Smooth muscle cell (in vitro differentiated cells): ENCODE measurements around the gene EIF3I. TPM values are rescaled to one million over a fixed set of nuclear protein-coding genes. Genes with fewer than 3 reads are reported as not detected.

Source experiments
- DNase-seq: peaks from one replicate; lab custom pipeline; 2025; ENCODE audit not compliant: unreplicated experiment; lab: John Stamatoyannopoulos, UW
- H2AFZ ChIP-seq: fragments of 200-600 bp; sonication (generic); 2 replicates; pipeline ENCODE4 v1.6.0; 2016; ENCODE audit warnings: antibody characterized with exemption, low read depth, mild to moderate bottlenecking
- H3F3A ChIP-seq: fragments of 200-600 bp; sonication (generic); 2 replicates; pipeline ENCODE4 v1.6.0; 2017; ENCODE audit warnings: antibody characterized with exemption, low read depth
- H3K27ac ChIP-seq: fragments of 200-600 bp; sonication (generic); 2 replicates; pipeline ENCODE4 v1.5.1; 2016; ENCODE audit warnings: low read depth, mild to moderate bottlenecking
- H3K27me3 ChIP-seq: fragments of 200-600 bp; sonication (generic); 2 replicates; pipeline ENCODE4 v1.6.1; 2016; ENCODE audit warnings: low read depth, mild to moderate bottlenecking
- H3K36me3 ChIP-seq: fragments of 200-600 bp; sonication (generic); 2 replicates; pipeline ENCODE4 v1.5.1; 2016; ENCODE audit warnings: low read depth
- H3K4me1 ChIP-seq: fragments of 200-600 bp; sonication (generic); 2 replicates; pipeline ENCODE4 v1.5.1; 2016; ENCODE audit warnings: low read depth
- H3K4me2 ChIP-seq: fragments of 200-600 bp; sonication (generic); 2 replicates; pipeline ENCODE4 v1.6.0; 2016; ENCODE audit warnings: mild to moderate bottlenecking
- H3K4me3 ChIP-seq: fragments of 200-600 bp; sonication (generic); 2 replicates; pipeline ENCODE4 v1.5.1; 2016; ENCODE audit warnings: mild to moderate bottlenecking
- H3K79me2 ChIP-seq: fragments of 200-600 bp; sonication (generic); 2 replicates; pipeline ENCODE4 v1.6.0; 2016; ENCODE audit warnings: low read depth, mild to moderate bottlenecking
- H3K9ac ChIP-seq: fragments of 200-600 bp; sonication (generic); 2 replicates; pipeline ENCODE4 v1.6.0; 2016; ENCODE audit warnings: low read depth
- H3K9me3 ChIP-seq: fragments of 200-600 bp; sonication (generic); replicated peaks from 2 replicates; pipeline ENCODE4 v1.5.1; 2016; ENCODE audit warnings: low read depth
- H4K20me1 ChIP-seq: fragments of 200-600 bp; sonication (generic); 2 replicates; pipeline ENCODE4 v1.6.0; 2016; ENCODE audit warnings: low read depth
- WGBS: methylation state at CpG from one replicate; pipeline ENCODE4 v1.1.7; 2016; ENCODE audit warnings: low lambda C conversion rate; 5-methylcytosine and 5-hydroxymethylcytosine counted together
- polyA plus RNA-seq: library from polyadenylated mRNA; unstranded; fragments of >200 nt; fragmentation: Nextera tagmentation; extraction: Ambion mirVana; gene quantifications from 2 replicates; pipeline ENCODE4 v1.2.1, GENCODE V29; 2016
- total RNA-seq: library from RNA; depleted of rRNA; stranded (reverse); fragments of >200 nt; gene quantifications from 2 replicates; pipeline ENCODE4 v1.2.3, GENCODE V29; 2014
- TF ChIP-seq, protein P1 (sequence below): fragments of 200-600 bp; sonication (generic); IDR thresholded peaks from 2 replicates; pipeline ENCODE4 v1.5.1; 2017; ENCODE audit warnings: borderline replicate concordance, mild to moderate bottlenecking, antibody characterized with exemption; ENCODE audit not compliant: insufficient read depth, poor library complexity, severe bottlenecking

Gene EIF3I
- total and polyA plus RNA-seq, 2 experiments from 2014 or later = 240 to 250 TPM

DNA sequence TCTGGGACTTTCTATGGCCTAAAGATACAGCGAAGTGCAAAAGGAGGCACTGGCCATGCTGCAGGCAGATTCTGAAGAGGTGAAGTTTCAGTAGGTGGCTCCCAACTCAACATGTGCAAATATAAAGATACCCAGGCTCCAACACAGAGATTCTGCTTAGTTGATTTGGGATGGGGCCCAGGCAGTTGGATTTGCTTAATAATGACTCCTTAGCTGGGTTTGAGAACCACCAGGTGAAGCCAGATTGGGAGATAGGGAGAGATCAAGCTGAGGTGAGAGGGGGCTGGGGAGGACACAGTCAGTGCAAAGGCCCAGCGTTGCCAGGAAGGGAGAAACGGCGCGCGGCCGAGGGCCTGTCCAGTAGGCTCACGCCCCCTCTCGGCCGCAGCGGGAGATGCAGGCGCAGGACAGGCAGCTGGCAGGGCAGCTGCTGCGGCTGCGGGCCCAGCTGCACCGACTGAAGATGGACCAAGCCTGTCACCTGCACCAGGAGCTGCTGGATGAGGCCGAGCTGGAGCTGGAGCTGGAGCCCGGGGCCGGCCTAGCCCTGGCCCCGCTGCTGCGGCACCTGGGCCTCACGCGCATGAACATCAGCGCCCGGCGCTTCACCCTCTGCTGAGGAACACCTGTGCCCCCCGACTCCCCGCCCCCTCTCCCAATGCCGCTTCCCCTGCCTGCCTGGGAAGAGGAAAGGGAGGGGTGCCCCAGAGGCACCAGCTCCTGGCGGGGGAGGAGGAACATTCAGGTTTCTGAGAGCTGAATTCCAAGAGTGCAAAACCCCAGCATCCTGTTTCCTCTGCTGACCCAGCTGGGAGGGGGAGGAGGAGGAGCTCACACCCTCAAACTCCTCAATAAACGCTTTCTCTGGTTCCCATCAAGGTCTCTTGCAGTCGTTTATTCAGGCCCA is 26.0 kb downstream of the EIF3I start:
- TF ChIP-seq, protein P1, sequence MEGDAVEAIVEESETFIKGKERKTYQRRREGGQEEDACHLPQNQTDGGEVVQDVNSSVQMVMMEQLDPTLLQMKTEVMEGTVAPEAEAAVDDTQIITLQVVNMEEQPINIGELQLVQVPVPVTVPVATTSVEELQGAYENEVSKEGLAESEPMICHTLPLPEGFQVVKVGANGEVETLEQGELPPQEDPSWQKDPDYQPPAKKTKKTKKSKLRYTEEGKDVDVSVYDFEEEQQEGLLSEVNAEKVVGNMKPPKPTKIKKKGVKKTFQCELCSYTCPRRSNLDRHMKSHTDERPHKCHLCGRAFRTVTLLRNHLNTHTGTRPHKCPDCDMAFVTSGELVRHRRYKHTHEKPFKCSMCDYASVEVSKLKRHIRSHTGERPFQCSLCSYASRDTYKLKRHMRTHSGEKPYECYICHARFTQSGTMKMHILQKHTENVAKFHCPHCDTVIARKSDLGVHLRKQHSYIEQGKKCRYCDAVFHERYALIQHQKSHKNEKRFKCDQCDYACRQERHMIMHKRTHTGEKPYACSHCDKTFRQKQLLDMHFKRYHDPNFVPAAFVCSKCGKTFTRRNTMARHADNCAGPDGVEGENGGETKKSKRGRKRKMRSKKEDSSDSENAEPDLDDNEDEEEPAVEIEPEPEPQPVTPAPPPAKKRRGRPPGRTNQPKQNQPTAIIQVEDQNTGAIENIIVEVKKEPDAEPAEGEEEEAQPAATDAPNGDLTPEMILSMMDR = peak; percentile 81
- Histone ChIP-seq H3K9ac (no peak overlapping the region), H4K20me1 (no peaks in the 10 kb centered on the region), H3K4me3 (no peak overlapping the region), H3F3A (no peaks in the 10 kb centered on the region), H3K27me3 (no peaks in the 10 kb centered on the region), H3K9me3 (no peaks in the 10 kb centered on the region), H3K36me3 (no peaks in the 10 kb centered on the region), H3K27ac (no peak overlapping the region), H3K4me1 (no peaks in the 10 kb centered on the region), H2AFZ (no peak overlapping the region), H3K4me2 (peak overlapping the region; percentile 75), H3K79me2 (no peaks in the 10 kb centered on the region)
- peak; percentile 17 for DNase-seq
- 9% methylated on average over 26 of the region's 31 CpGs for WGBS

DNA sequence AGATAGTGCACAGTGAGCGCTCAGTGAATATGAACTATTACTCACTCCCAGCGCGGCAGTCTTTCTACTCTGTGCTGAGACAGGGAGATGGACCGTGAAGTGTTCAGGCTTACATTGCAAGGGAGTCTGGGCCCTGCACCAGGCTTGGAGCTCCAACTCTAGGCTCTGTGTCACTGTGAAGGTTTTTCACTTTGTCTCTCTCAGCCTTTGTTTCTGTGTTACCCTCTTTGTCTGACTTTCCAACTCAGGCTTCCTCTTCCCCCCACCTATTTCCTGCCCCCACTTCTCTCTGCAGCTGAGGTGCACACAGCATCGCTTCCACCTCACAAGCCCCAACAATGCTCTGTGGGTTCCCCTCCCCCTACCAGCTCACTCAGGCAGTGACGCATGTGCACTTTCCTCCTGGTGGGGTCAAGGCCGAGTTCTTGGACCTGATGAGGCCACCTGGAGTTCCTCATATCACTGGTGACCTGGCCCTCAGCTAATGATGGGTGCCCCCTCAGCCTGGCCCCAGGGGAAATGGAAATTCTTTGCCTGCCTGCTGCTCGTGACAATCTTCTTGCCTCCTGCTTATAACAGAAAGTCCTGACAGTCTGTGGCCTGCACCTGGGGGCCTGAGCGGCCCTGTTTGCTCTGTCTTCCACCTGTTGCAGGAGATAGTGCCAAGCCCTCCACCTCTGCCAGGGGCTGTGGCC is 27.8 kb downstream of the EIF3I start:
- H3K27ac ChIP-seq = no peak overlapping the region
- H3K9ac ChIP-seq = no peak overlapping the region
- H3F3A ChIP-seq = no peaks in the 10 kb centered on the region
- no peak overlapping the region for H3K4me2 ChIP-seq
- no peak for DNase-seq
- H3K36me3 ChIP-seq = no peaks in the 10 kb centered on the region
- H2AFZ ChIP-seq = no peak overlapping the region
- no peaks in the 10 kb centered on the region for H3K9me3 ChIP-seq
- H3K27me3 ChIP-seq = no peaks in the 10 kb centered on the region
- 79% methylated on average over 9 of the region's 9 CpGs for WGBS
- TF ChIP-seq, protein P1 = no peak
- no peaks in the 10 kb centered on the region for H4K20me1 ChIP-seq
- no peaks in the 10 kb centered on the region for H3K79me2 ChIP-seq
- no peaks in the 10 kb centered on the region for H3K4me1 ChIP-seq
- no peak overlapping the region for H3K4me3 ChIP-seq

DNA sequence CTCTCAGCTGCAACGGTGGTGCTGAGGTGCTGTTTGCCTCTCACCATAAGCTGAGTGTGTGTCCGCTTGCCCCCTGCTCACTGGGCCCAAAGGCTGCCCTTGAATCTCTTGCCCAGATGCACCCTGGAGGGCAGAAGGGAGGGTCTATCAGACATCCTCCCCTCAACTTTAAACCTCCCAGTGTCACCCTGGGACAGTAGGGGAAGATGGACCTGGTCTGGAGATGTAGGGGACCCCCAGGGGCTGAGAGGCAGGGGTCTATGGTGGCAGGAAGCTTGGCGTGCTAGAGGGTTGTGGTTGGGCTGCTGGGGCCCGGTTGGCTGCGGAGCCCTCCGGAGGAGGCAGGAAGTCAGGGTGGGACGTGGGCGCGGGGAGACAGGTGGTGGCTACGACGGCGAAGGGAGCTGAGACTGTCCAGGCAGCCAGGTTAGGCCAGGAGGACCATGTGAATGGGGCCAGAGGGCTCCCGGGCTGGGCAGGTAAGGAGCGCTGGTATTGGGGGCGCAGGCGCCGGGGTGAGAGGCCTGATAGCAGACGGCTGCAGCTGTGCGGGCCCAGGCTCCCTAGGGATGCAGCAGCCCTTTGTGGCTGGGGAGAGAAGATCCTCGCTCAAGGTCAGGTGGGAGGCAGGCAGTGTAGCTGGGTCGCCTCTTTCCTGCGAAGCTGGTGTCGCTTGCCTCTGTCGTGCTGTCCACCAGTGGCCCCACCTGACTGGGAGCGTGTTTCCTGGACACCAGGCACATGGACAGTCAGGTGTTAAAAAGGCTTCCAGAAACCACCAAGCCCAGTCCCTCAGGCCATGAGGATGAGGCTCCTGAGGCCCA is 28.9 kb downstream of the EIF3I start, which contains the start of gene LCK:
TSS of gene LCK (plus strand) at position 373 of the 824 bp plus-strand sequence. CDS start 23,065 bp downstream, outside the sequence.
- no peaks in the 10 kb centered on the region for H3K36me3 ChIP-seq
- WGBS = 89% methylated on average over 25 of the region's 25 CpGs
- no peaks in the 10 kb centered on the region for H3K79me2 ChIP-seq
- H3K4me2 ChIP-seq = no peak within 1 kb of the TSS
- H3K9ac ChIP-seq = no peak within 1 kb of the TSS
- no peaks in the 10 kb centered on the region for H3K27me3 ChIP-seq
- H3F3A ChIP-seq = no peaks in the 10 kb centered on the region
- no peak for DNase-seq
- H3K4me1 ChIP-seq = no peaks in the 10 kb centered on the region
- H3K9me3 ChIP-seq = no peaks in the 10 kb centered on the region
- no peak within 1 kb of the TSS for H3K27ac ChIP-seq
- H4K20me1 ChIP-seq = no peaks in the 10 kb centered on the region
- no peak within 1 kb of the TSS for H3K4me3 ChIP-seq
- TF ChIP-seq, protein P1 = no peak
- no peak within 1 kb of the TSS for H2AFZ ChIP-seq
